ENCODE results near the gene PARP15.

DNA sequence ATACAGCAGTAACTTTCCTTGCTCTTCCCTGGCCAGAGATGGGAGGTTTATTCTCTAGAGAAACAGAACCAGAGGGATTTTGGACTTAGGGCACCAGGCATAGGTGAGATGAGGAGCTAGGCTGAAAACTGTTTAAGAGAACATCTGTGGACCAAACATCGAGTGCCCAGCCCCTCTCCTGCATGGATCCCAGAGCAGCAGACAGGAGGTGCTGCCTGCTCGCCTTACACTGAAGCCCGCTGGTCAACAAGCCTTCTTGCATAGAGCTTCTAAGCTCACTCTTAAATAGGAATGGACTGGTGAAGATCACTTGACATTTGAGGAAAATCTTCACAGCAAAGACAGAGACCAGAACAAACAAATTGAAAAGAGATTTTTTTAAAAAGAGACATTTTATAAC lies 41.2 kb downstream of the PARP15 start:
- TF ChIP-seq, protein P1, sequence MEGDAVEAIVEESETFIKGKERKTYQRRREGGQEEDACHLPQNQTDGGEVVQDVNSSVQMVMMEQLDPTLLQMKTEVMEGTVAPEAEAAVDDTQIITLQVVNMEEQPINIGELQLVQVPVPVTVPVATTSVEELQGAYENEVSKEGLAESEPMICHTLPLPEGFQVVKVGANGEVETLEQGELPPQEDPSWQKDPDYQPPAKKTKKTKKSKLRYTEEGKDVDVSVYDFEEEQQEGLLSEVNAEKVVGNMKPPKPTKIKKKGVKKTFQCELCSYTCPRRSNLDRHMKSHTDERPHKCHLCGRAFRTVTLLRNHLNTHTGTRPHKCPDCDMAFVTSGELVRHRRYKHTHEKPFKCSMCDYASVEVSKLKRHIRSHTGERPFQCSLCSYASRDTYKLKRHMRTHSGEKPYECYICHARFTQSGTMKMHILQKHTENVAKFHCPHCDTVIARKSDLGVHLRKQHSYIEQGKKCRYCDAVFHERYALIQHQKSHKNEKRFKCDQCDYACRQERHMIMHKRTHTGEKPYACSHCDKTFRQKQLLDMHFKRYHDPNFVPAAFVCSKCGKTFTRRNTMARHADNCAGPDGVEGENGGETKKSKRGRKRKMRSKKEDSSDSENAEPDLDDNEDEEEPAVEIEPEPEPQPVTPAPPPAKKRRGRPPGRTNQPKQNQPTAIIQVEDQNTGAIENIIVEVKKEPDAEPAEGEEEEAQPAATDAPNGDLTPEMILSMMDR (optimal IDR thresholded peaks at IDR 0.05 in 1 of 3, IDR thresholded peaks at IDR 0.05 in 1 of 3, conservative IDR thresholded peaks at IDR 0.05 in 1 of 3; ENCODE audit: extremely low read depth in 1 of 3, insufficient read depth in 2 of 3, low read length in 3 of 3): no peak
- TF ChIP-seq EZH2 (IDR thresholded peaks at IDR 0.05; ENCODE audit: low read length): no peak

Data from keratinocyte (primary cell).